ENCODE measurements around the gene VSTM4.

The VSTM4 gene

DNA sequence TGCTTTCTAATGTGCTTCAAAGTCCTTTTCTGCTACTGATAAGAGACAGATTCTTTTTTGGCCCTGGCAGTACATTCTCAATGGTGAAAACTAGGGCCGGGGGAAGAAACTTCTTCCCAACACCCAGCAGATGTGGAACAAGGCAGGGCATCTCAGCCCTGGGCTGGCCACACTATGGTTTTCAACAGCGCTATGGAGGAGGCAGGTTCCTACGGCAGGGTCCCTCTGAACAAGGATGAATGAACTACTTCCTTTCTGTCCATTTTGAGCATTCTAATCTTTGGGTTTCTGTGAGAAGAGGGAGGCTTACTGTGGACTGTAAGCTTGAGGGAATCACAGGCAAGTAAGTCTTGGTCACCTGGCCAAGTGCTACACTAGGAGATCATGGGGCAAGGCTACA, 78.7 kb downstream of the VSTM4 start:
- POLR2A ChIA-PET = no interaction called here
- no peak for DNase-seq (ENCODE audit: low read depth, low spot score)
- H3K4me3 ChIP-seq (ENCODE audit: low read depth, low read length) = no peak overlapping the region
- TF ChIP-seq, protein P1, sequence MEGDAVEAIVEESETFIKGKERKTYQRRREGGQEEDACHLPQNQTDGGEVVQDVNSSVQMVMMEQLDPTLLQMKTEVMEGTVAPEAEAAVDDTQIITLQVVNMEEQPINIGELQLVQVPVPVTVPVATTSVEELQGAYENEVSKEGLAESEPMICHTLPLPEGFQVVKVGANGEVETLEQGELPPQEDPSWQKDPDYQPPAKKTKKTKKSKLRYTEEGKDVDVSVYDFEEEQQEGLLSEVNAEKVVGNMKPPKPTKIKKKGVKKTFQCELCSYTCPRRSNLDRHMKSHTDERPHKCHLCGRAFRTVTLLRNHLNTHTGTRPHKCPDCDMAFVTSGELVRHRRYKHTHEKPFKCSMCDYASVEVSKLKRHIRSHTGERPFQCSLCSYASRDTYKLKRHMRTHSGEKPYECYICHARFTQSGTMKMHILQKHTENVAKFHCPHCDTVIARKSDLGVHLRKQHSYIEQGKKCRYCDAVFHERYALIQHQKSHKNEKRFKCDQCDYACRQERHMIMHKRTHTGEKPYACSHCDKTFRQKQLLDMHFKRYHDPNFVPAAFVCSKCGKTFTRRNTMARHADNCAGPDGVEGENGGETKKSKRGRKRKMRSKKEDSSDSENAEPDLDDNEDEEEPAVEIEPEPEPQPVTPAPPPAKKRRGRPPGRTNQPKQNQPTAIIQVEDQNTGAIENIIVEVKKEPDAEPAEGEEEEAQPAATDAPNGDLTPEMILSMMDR (IDR thresholded peaks at IDR 0.05; ENCODE audit: insufficient read depth, low read length, missing control alignments) = no peak
- CTCF ChIA-PET = no interaction called here

GRCh38 chr10:49035920-49036319, 79.4 kb downstream of the VSTM4 start:
- POLR2A ChIA-PET = no interaction called here
- TF ChIP-seq, protein P1 (IDR thresholded peaks at IDR 0.05; ENCODE audit: insufficient read depth, low read length, missing control alignments) = no peak
- no peak for DNase-seq (ENCODE audit: low read depth, low spot score)
- H3K4me3 ChIP-seq (ENCODE audit: low read depth, low read length) = no peak overlapping the region
- CTCF ChIA-PET = no interaction called here

GRCh38 chr10:49034925-49035324, 80.4 kb downstream of the VSTM4 start:
- CTCF ChIA-PET = no interaction called here
- DNase-seq (ENCODE audit: low read depth, low spot score) = no peak
- POLR2A ChIA-PET = no interaction called here

DNA sequence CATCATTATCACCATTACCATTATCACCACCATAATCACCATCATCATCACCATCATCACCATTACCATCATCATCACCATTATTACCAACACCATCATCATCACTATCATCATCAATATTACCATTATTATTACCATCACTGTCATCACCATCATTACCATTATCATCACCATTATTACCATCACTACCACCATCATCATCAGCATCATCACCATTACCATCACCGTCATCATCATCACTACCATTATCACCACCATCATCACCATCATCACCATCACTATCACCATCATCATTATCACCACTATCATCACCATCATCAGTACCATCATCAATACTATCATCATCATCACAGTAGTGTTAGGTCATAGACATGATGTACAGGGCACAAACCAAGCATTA, 81.4 kb downstream of the VSTM4 start:
- no peak for DNase-seq (ENCODE audit: low read depth, low spot score)
- H3K4me3 ChIP-seq (ENCODE audit: low read depth, low read length) = no peak overlapping the region
- ChIA-PET CTCF (no interaction called here), POLR2A (no interaction called here)
- TF ChIP-seq, protein P1 (IDR thresholded peaks at IDR 0.05; ENCODE audit: insufficient read depth, low read length, missing control alignments) = no peak

More at GRCh38 chr10:49034925-49035324, 80.4 kb downstream of the VSTM4 start:
- TF ChIP-seq, protein P1 (IDR thresholded peaks at IDR 0.05; ENCODE audit: insufficient read depth, low read length, missing control alignments) = no peak
- no peak overlapping the region for H3K4me3 ChIP-seq (ENCODE audit: low read depth, low read length)

- ChIA-PET POLR2A (no interaction called here), CTCF (interaction anchor here (1.0 kb wide), 1 partner anchor 15 kb away, joined by 3 read pairs; no protein-coding TSS in a partner anchor)
- H3K4me3 ChIP-seq (ENCODE audit: low read depth, low read length) = no peak overlapping the region
- TF ChIP-seq, protein P1 (IDR thresholded peaks at IDR 0.05; ENCODE audit: insufficient read depth, low read length, missing control alignments) = no peak
- no peak for DNase-seq (ENCODE audit: low read depth, low spot score)
Measured at GRCh38 chr10:49029666-49030065, 85.7 kb downstream of the VSTM4 start.

DNA sequence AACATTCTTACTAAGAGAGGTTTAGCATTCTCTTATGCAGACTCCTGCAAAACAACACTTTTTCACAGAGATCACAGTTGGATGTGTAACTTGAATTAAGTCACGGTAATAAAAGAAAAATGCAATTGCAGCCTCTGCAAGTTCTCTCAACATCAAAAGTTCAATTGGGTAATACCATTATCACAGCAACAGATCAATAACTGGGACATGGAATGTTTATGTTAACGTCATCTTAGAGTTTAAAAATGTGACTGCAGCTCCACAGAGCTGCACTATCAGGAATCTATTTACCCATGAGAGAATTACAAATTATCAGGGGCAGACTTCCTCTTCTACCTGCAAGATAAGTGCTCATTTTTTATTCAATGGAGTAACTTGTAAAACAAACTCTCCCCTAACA, 86.7 kb downstream of the VSTM4 start:
- CTCF ChIA-PET = no interaction called here

More for the DNA sequence above, 86.7 kb downstream of the VSTM4 start:
- POLR2A ChIA-PET = no interaction called here
- DNase-seq (ENCODE audit: low read depth, low spot score) = no peak
- TF ChIP-seq, protein P1 (IDR thresholded peaks at IDR 0.05; ENCODE audit: insufficient read depth, low read length, missing control alignments) = no peak
- no peak overlapping the region for H3K4me3 ChIP-seq (ENCODE audit: low read depth, low read length)
